Trophoblast cell (in vitro differentiated cells and primary cell): ENCODE results near the gene NFKBIA.
A peak's percentile ranks its signal among the peaks of the same experiment; 100 is the strongest.
"Not testable (repeated sequence)": the region's sequence is repeated elsewhere in the genome, so short reads cannot be mapped to it uniquely, and the experiment has no call there.

Experiments
- DNase-seq, 2 donors: peaks; one replicate each; pipeline ENCODE4 v3.0.0-alpha.2; 2016
- H2AFZ ChIP-seq: 2 replicates; pipeline ENCODE4 v1.6.1; 2013; ENCODE audit warnings: low read length, moderate library complexity, mild to moderate bottlenecking; ENCODE audit not compliant: insufficient read depth, poor library complexity
- H2AK5ac ChIP-seq: 2 replicates; pipeline ENCODE4 v1.6.1; 2013; ENCODE audit warnings: mild to moderate bottlenecking, low read length
- H2BK120ac ChIP-seq: 2 replicates; pipeline ENCODE4 v1.6.1; 2013; ENCODE audit warnings: low read length, mild to moderate bottlenecking, moderate library complexity; ENCODE audit not compliant: insufficient read depth, poor library complexity
- H2BK12ac ChIP-seq: 2 replicates; pipeline ENCODE4 v1.6.1; 2013; ENCODE audit warnings: mild to moderate bottlenecking, low read length, moderate library complexity
- H2BK5ac ChIP-seq: 2 replicates; pipeline ENCODE4 v1.6.1; 2013; ENCODE audit warnings: low read length, low read depth, moderate library complexity, mild to moderate bottlenecking; ENCODE audit not compliant: poor library complexity
- H3K14ac ChIP-seq: 2 replicates; pipeline ENCODE4 v1.6.1; 2013; ENCODE audit warnings: mild to moderate bottlenecking, low read length
- H3K18ac ChIP-seq: 2 replicates; pipeline ENCODE4 v1.6.1; 2013; ENCODE audit warnings: mild to moderate bottlenecking, low read length
- H3K23ac ChIP-seq: 2 replicates; pipeline ENCODE4 v1.6.1; 2013; ENCODE audit warnings: low read length
- H3K27ac ChIP-seq: 2 replicates; pipeline ENCODE4 v1.5.1; 2013; ENCODE audit warnings: low read depth, mild to moderate bottlenecking, inconsistent platforms, low read length, moderate library complexity
- H3K27me3 ChIP-seq: 2 replicates; pipeline ENCODE4 v1.6.1; 2013; ENCODE audit warnings: inconsistent platforms, mild to moderate bottlenecking, low read length, moderate library complexity; ENCODE audit not compliant: insufficient read depth
- H3K36me3 ChIP-seq, 2 experiments: 1 replicate in 1 of 2; 2 replicates in 1 of 2; pipeline ENCODE4 v1.6.1; 2013; ENCODE audit warnings: low read length in 2 of 2, mild to moderate bottlenecking in 2 of 2, moderate library complexity in 1 of 2; ENCODE audit not compliant: insufficient read depth in 2 of 2, control insufficient read depth in 1 of 2
- H3K4ac ChIP-seq: 2 replicates; pipeline ENCODE4 v1.6.1; 2013; ENCODE audit warnings: low read depth, mild to moderate bottlenecking, low read length, moderate library complexity
- H3K4me1 ChIP-seq, 2 experiments: 1 replicate in 1 of 2; 2 replicates in 1 of 2; pipeline ENCODE4 v1.6.1; 2013; ENCODE audit warnings: low read length in 2 of 2, mild to moderate bottlenecking in 2 of 2, moderate library complexity in 1 of 2; ENCODE audit not compliant: insufficient read depth in 2 of 2, control insufficient read depth in 1 of 2
- H3K4me2 ChIP-seq: 2 replicates; pipeline ENCODE4 v1.6.1; 2013; ENCODE audit warnings: inconsistent platforms, mild to moderate bottlenecking, low read length, moderate library complexity
- H3K4me3 ChIP-seq: 2 replicates; pipeline ENCODE4 v1.5.1; 2013; ENCODE audit warnings: mild to moderate bottlenecking, low read depth, low read length, inconsistent platforms
- H3K79me1 ChIP-seq: one replicate; pipeline ENCODE4 v1.6.1; 2013; ENCODE audit warnings: low read length
- H3K79me2 ChIP-seq: 2 replicates; pipeline ENCODE4 v1.6.1; 2013; ENCODE audit warnings: low read length, mild to moderate bottlenecking; ENCODE audit not compliant: control insufficient read depth, insufficient read depth, poor library complexity
- H3K9ac ChIP-seq: 2 replicates; pipeline ENCODE4 v1.6.1; 2013; ENCODE audit warnings: mild to moderate bottlenecking, low read length
- H3K9me3 ChIP-seq: 2 replicates; pipeline ENCODE4 v1.6.1; 2013; ENCODE audit warnings: low read depth, mild to moderate bottlenecking, control low read depth, inconsistent platforms, low read length; ENCODE audit not compliant: insufficient read depth
- H4K12ac ChIP-seq: 2 replicates; pipeline ENCODE4 v1.6.1; 2013; ENCODE audit warnings: low read depth, mild to moderate bottlenecking, low read length, moderate library complexity
- H4K8ac ChIP-seq: 2 replicates; pipeline ENCODE4 v1.6.1; 2013; ENCODE audit warnings: low read depth, mild to moderate bottlenecking, low read length, moderate library complexity
- H4K91ac ChIP-seq: one replicate; pipeline ENCODE4 v1.6.1; 2013; ENCODE audit warnings: low read depth, mild to moderate bottlenecking, low read length, moderate library complexity
- WGBS: extraction: QIAGEN DNeasy Blood & Tissue Kit; methylation state at CpG from one replicate; pipeline ENCODE4 v1.1.7; 2013; ENCODE audit warnings: missing lambda C conversion rate; ENCODE audit not compliant: insufficient read length, insufficient coverage; ENCODE audit errors: extremely low coverage; 5-methylcytosine and 5-hydroxymethylcytosine counted together

Gene NFKBIA

GRCh38 chr14:35362450-35362849 is 42.1 kb downstream of the NFKBIA start:
- Histone ChIP-seq H2BK12ac (no peak overlapping the region), H3K79me2 (peaks cover 3% of the 10 kb centered on the region), H2BK5ac (no peak overlapping the region), H3K14ac (no peak overlapping the region), H3K18ac (no peak overlapping the region), H2AK5ac (no peak overlapping the region), H3K4me1 (peaks cover 19 to 26% of the 10 kb centered on the region in 2 experiments), H4K12ac (no peak overlapping the region), H3K9ac (no peak overlapping the region), H3K79me1 (peaks cover 24% of the 10 kb centered on the region), H2AFZ (no peak overlapping the region), H3K9me3 (peaks cover 2% of the 10 kb centered on the region), H3K36me3 (no peaks in the 10 kb centered on the region), H3K27ac (no peak overlapping the region), H3K4me2 (no peak overlapping the region), H3K4me3 (no peak overlapping the region), H3K27me3 (no peaks in the 10 kb centered on the region), H3K23ac (no peak overlapping the region), H4K91ac (no peak overlapping the region), H4K8ac (no peak overlapping the region), H3K4ac (no peak overlapping the region), H2BK120ac (no peak overlapping the region)
- no peak for DNase-seq
- no CpG with 5 or more reads among the region's 3 CpGs for WGBS

GRCh38 chr14:35361141-35361480 is 43.4 kb downstream of the NFKBIA start:
- Histone ChIP-seq H3K4me3 (no peak overlapping the region), H2BK120ac (no peak overlapping the region), H3K4me1 (peaks cover 9 to 15% of the 10 kb centered on the region in 2 experiments), H3K9me3 (peaks cover 2% of the 10 kb centered on the region), H4K12ac (no peak overlapping the region), H3K18ac (no peak overlapping the region), H3K27me3 (no peaks in the 10 kb centered on the region), H2AFZ (no peak overlapping the region), H3K14ac (no peak overlapping the region), H3K4me2 (no peak overlapping the region), H3K36me3 (no peaks in the 10 kb centered on the region), H2BK12ac (no peak overlapping the region), H3K27ac (no peak overlapping the region), H4K91ac (no peak overlapping the region), H2AK5ac (no peak overlapping the region), H3K4ac (no peak overlapping the region), H3K79me1 (peaks cover 13% of the 10 kb centered on the region), H3K9ac (no peak overlapping the region), H3K23ac (no peak overlapping the region), H3K79me2 (no peaks in the 10 kb centered on the region), H2BK5ac (no peak overlapping the region), H4K8ac (no peak overlapping the region)
- no CpG with 5 or more reads among the region's 8 CpGs for WGBS
- DNase-seq: no peak

- not testable (repeated sequence) for H3K79me1 ChIP-seq, H2AK5ac ChIP-seq, H2BK5ac ChIP-seq, H3K4me1 ChIP-seq, H3K9ac ChIP-seq, H3K79me2 ChIP-seq, H2BK12ac ChIP-seq, H3K4ac ChIP-seq, DNase-seq, H3K18ac ChIP-seq, H3K27ac ChIP-seq, H3K36me3 ChIP-seq, H4K8ac ChIP-seq, H3K23ac ChIP-seq, H3K14ac ChIP-seq, H3K4me3 ChIP-seq, H3K27me3 ChIP-seq, H4K12ac ChIP-seq, H2AFZ ChIP-seq, H3K9me3 ChIP-seq, H3K4me2 ChIP-seq
- Histone ChIP-seq H2BK120ac (peak overlapping the region; percentile 29), H4K91ac (peak overlapping the region; percentile 51)
- no CpG with 5 or more reads among the region's 7 CpGs for WGBS
Measured at GRCh38 chr14:35359655-35360054, 44.9 kb downstream of the NFKBIA start.

DNA sequence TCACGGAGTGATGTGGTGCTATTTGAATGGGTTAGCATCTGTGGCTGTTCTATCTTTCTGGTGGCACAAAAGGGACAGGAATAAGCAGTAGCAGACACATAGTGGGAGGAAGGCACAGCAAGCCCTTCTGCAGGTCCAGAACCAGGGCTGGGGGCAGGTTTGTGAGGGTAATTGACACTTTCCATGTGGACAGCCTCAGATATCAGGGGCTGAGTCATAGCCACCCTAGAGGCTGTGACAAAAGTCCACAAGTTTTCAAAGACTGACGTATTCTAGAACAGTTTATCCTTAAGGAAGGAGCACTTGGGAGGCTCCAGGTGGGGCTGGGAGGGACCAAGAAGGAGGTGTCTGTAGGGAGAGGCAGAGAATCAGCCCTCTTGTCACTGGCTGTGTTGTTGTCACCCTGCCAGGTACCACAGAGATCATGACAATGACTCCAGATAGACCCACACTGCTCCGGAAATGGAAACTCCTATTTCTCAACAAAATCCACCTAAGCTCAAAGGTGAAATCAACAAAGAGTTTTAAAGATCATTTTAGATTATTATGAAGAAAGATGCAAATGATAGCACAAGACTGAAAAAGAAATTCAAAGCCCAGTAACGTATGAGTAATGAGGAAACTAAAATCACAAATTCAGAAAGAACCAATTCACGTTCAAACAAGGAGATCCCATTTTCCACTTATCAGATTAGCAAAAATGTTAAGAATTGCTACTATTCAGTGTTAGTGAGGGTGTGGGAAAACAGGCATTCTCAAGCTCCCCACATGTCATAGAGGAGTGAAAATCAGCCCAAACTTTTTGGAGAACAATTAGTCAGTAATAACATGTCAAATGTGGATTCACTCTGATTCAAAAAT is 48.3 kb downstream of the NFKBIA start:
- WGBS: no CpG with 5 or more reads among the region's 5 CpGs

More for the DNA sequence above, 48.3 kb downstream of the NFKBIA start:
- peak overlapping the region; percentile 57 for H3K27ac ChIP-seq
- H3K9ac ChIP-seq: no peak overlapping the region
- no peak overlapping the region for H4K8ac ChIP-seq
- H3K79me2 ChIP-seq: no peaks in the 10 kb centered on the region
- peak overlapping the region; percentile 56 for H2BK120ac ChIP-seq
- no peaks in the 10 kb centered on the region for H3K27me3 ChIP-seq
- peak overlapping the region; percentile 50 for H3K14ac ChIP-seq
- H3K18ac ChIP-seq: no peak overlapping the region
- H4K91ac ChIP-seq: peak overlapping the region; percentile 70
- no peak overlapping the region for H2BK5ac ChIP-seq
- no peak overlapping the region for H3K23ac ChIP-seq
- no peak overlapping the region for H2AK5ac ChIP-seq
- peak; percentile 76 to 86 for DNase-seq
- H3K9me3 ChIP-seq: peaks cover 2% of the 10 kb centered on the region
- H3K36me3 ChIP-seq: no peaks in the 10 kb centered on the region
- peak overlapping the region; percentile 84 for H2BK12ac ChIP-seq
- no peak overlapping the region for H3K4me3 ChIP-seq
- H3K4me2 ChIP-seq: peak overlapping the region; percentile 19
- H4K12ac ChIP-seq: no peak overlapping the region
- peaks cover 19 to 20% of the 10 kb centered on the region in 2 experiments for H3K4me1 ChIP-seq
- H3K79me1 ChIP-seq: peaks cover 3% of the 10 kb centered on the region
- H2AFZ ChIP-seq: no peak overlapping the region
- H3K4ac ChIP-seq: no peak overlapping the region
